Mucosa of rectum (tissue), 2 donors: ENCODE results near the gene ADGRL4.
"Not testable (repeated sequence)": the region's sequence is repeated elsewhere in the genome, so short reads cannot be mapped to it uniquely, and the experiment has no call there.

Experiments
- H3K27ac ChIP-seq, 2 donors: one replicate each; pipeline ENCODE4 v1.7.0; 2013; ENCODE audit warnings: inconsistent platforms in 2 of 2, low read depth in 2 of 2, low read length in 2 of 2
- H3K27me3 ChIP-seq, 2 donors: one replicate each; pipeline ENCODE4 v1.7.0; 2013; ENCODE audit warnings: low read length in 2 of 2; ENCODE audit not compliant: control insufficient read depth in 2 of 2, insufficient read depth in 2 of 2
- H3K36me3 ChIP-seq, 2 donors: one replicate each; pipeline ENCODE4 v1.7.0; 2013; ENCODE audit warnings: low read length in 2 of 2; ENCODE audit not compliant: control insufficient read depth in 2 of 2, insufficient read depth in 2 of 2
- H3K4me1 ChIP-seq, 2 donors: one replicate each; pipeline ENCODE4 v1.7.0; 2013; ENCODE audit warnings: low read length in 2 of 2, mild to moderate bottlenecking in 1 of 2; ENCODE audit not compliant: control insufficient read depth in 2 of 2, insufficient read depth in 2 of 2
- H3K4me3 ChIP-seq, 2 donors: one replicate each; pipeline ENCODE4 v1.7.0; 2013; ENCODE audit warnings: low read length in 2 of 2
- H3K9ac ChIP-seq, 2 donors: one replicate each; pipeline ENCODE4 v1.7.0; 2013; ENCODE audit warnings: low read length in 2 of 2, low read depth in 1 of 2, mild to moderate bottlenecking in 1 of 2
- H3K9me3 ChIP-seq, 2 donors: one replicate each; pipeline ENCODE4 v1.7.0; 2013; ENCODE audit warnings: low read length in 2 of 2; ENCODE audit not compliant: control insufficient read depth in 2 of 2
- donor health status: healthy.
- donor health status: Normal muscosa, but diverticular disease.

Gene ADGRL4

DNA sequence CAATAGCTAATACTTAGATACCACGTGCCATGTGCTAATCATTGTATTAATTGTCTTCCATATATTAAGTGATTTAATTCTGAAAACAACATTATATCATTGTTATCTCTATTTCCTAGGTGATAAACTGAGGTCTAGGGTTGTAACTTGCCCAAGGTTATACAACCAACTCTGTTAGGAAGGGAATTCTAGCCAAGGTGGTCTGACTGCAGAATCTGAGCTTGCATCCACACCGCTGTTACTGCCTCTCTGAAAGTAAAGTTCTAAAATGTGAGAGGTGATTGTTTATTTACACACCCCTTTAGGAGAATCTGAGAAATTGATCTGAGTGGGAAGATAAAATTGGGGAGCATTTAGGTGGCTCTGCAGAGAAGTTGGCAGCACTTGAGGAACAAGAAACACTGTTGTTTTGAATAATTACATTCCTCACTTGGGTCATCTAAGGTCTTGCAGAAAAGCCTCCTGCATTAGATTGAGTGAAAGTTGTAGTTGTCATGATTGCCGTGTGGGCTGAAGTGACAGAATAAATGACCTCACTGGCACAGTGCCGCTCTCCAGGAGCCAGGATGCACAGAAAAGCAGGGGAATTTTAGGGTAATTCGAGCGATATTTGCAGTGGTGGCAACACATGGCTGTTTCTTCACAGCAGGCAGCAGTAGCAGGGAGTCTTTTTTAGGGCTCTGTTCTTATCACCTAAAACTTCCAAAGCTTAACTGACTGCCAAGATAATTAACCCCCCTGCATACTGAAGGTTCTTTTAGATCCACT lies 121.7 kb downstream of the ADGRL4 start:
- H3K36me3 ChIP-seq = no peaks in the 10 kb centered on the region
- no peak overlapping the region for H3K27ac ChIP-seq
- H3K9ac ChIP-seq = no peak overlapping the region

DNA sequence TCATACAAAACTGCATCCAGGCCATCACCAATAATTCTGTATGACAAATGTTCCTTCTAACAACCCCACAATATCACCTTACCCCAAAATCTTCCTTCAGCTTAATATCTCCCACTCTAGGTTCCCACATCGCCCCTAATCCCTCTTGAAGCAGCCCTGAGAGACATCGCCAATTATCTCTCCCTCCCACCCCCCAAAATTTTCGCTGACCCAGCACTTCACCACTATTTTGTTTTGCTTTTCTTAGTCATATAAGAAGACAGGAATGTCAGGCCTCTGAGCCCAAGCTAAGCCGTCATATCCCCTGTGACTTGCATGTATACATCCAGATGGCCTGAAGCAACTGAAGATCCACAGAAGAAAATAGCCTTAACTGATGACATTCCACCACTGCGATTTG lies 126.3 kb downstream of the ADGRL4 start:
- Histone ChIP-seq H3K4me3 (no peak overlapping the region), H3K9me3 (no peaks in the 10 kb centered on the region), H3K36me3 (no peaks in the 10 kb centered on the region), H3K4me1 (no peaks in the 10 kb centered on the region), H3K27me3 (no peaks in the 10 kb centered on the region), H3K9ac (no peak overlapping the region), H3K27ac (no peak overlapping the region)

More for the DNA sequence above, 121.7 kb downstream of the ADGRL4 start:
- no peaks in the 10 kb centered on the region for H3K27me3 ChIP-seq
- H3K4me1 ChIP-seq = no peaks in the 10 kb centered on the region
- H3K4me3 ChIP-seq = no peak overlapping the region
- no peaks in the 10 kb centered on the region for H3K9me3 ChIP-seq

DNA sequence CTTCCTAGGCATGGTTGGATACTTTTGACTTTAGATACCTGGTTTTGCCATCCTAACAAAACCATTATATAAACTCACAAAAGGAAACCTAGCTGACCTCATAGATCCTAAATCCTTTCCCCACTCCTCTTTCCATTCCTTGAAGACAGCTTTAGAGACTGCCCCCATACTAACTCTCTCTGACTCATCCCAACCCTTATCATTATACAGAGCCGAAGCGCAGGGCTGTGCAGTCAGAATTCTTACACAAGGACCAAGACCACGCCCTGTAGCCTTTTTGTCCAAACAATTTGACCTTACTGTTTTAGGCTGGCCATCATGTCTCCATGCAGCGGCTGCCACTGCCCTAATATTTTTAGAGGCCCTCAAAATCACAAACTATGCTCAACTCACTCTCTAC lies 130.5 kb downstream of the ADGRL4 start:
- not testable (repeated sequence) for H3K4me3 ChIP-seq, H3K9me3 ChIP-seq, H3K27me3 ChIP-seq

DNA sequence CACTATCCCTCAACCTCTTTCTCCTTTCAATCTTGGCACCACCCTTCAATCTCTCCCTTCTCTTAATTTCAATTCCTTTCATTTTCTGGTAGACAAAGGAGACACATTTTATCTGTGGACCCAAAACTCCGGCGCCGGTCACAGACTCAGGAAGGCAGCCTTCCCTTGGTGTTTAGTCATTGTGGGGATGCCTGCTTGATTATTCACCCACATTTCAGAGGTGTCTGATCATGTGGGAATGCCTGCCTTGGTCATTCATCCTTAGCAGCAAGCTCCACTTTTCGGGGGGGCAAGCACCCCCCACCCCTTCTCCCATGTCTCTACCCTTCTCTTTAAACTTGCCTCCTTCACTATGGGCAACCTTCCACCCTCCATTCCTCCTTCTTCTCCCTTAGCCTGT lies 133.7 kb downstream of the ADGRL4 start:
- not testable (repeated sequence) for H3K36me3 ChIP-seq, H3K27me3 ChIP-seq, H3K9ac ChIP-seq, H3K9me3 ChIP-seq, H3K4me3 ChIP-seq, H3K4me1 ChIP-seq, H3K27ac ChIP-seq

More for the DNA sequence above, 130.5 kb downstream of the ADGRL4 start:
- not testable (repeated sequence) for H3K9ac ChIP-seq, H3K27ac ChIP-seq, H3K4me1 ChIP-seq, H3K36me3 ChIP-seq

DNA sequence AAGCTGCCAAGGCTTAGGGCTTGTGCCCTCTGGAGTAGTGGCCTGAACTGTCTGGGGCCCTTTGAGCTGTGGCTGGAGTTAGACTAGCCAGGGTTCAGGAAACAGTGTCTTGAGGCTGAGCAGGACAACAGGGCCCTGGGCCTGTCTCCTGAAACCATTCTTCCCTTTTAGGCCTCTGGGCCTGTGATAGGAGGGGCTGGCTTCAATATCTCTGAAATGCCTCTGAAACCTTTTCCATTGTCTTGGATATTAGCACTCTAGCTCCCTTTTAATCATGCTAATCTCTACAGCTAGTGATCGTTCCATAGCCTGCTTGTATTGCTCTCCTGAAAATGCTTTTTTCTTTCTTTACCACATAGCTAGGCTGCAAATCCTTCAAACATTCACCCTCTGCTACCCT lies 135.3 kb downstream of the ADGRL4 start:
- Histone ChIP-seq H3K27ac (no peak overlapping the region), H3K4me1 (no peaks in the 10 kb centered on the region), H3K36me3 (no peaks in the 10 kb centered on the region), H3K9me3 (no peaks in the 10 kb centered on the region), H3K9ac (no peak overlapping the region), H3K4me3 (no peak overlapping the region), H3K27me3 (no peaks in the 10 kb centered on the region)

DNA sequence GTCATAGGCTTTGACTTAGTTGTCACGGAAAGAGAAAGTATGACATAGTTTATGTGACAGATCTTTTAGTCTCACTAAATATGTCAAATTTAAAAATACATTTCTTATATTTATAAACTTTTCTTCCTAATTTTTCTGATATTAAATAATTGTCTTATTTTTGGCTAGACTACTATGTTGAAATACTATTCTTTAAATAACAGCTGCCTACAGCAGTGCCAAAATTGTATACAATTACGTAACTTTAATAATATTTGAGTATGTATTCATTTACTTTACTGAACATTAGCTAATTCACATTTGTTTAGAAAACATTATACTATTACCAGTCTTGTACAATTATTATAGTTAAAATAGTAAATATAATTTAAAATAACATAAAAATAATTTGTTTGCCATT lies 137.4 kb downstream of the ADGRL4 start:
- H3K4me1 ChIP-seq = no peaks in the 10 kb centered on the region
- H3K36me3 ChIP-seq = no peaks in the 10 kb centered on the region
- H3K4me3 ChIP-seq = no peak overlapping the region
- no peaks in the 10 kb centered on the region for H3K27me3 ChIP-seq
- H3K9me3 ChIP-seq = no peaks in the 10 kb centered on the region
- H3K27ac ChIP-seq = no peak overlapping the region
- H3K9ac ChIP-seq = no peak overlapping the region

DNA sequence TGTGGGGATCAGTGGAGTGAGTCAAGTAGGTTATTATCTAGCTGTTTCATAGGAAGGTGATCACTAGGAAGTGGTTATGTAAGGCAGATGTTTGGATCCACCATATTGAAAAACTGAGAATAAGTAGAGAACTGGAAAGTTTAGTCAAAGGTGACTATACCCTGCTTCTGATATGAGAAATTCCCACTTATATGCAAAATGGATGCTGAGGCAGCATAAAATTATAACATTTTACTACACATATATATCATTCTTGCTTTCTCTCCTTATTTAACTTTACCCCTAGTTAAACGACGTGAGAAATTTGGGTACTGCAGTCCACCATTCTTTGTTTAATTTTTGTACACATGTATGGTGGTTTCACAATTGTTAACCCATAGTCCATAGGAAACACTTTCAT lies 142.4 kb downstream of the ADGRL4 start:
- Histone ChIP-seq H3K36me3 (no peaks in the 10 kb centered on the region), H3K9ac (no peak overlapping the region), H3K4me1 (no peaks in the 10 kb centered on the region), H3K9me3 (no peaks in the 10 kb centered on the region), H3K4me3 (no peak overlapping the region), H3K27ac (no peak overlapping the region), H3K27me3 (no peaks in the 10 kb centered on the region)

DNA sequence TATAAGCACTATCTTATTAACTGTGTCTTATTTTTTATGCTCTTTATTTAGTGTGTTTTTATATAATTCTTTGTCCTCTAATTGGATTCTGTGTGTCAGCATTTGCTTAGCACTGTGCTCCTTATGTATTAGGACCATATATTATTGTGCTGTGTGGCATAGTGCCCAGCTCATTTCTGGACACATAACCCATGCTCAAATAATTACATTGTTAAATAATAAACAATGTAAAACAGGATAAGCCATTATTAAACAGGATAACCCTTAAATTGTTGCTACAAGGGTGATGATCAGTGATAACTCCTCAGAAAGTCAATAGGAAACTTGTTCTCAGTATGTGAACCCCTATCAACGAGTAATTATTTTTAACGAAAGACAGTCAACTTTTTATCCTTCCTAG lies 150.4 kb downstream of the ADGRL4 start:
- no peak overlapping the region for H3K27ac ChIP-seq
- no peaks in the 10 kb centered on the region for H3K9me3 ChIP-seq

DNA sequence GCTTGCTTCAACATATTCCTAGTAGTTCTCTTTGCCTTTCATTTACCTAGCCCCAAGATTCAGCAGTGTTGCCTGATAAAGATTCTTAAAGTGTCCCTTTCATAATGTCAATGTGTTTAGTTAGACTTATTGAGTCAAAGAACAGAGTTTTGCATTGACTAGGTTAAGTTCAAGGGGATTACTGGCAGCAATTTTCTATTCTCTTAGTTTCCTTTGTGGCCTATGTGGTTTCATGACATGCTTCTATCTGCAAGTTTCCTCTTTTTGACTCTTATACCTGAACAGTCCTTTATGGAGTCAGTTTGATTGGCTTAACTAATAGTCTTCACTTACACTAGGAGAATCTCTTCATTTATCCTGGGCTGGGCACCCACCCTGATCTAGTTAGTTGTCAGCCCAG lies 151.3 kb downstream of the ADGRL4 start:
- H3K9ac ChIP-seq = no peak overlapping the region
- H3K36me3 ChIP-seq = no peaks in the 10 kb centered on the region
- H3K27ac ChIP-seq = no peak overlapping the region
- no peaks in the 10 kb centered on the region for H3K4me1 ChIP-seq
- no peaks in the 10 kb centered on the region for H3K9me3 ChIP-seq
- H3K4me3 ChIP-seq = no peak overlapping the region
- H3K27me3 ChIP-seq = no peaks in the 10 kb centered on the region

More for the DNA sequence above, 150.4 kb downstream of the ADGRL4 start:
- H3K4me3 ChIP-seq = no peak overlapping the region
- no peak overlapping the region for H3K9ac ChIP-seq
- H3K27me3 ChIP-seq = no peaks in the 10 kb centered on the region
- H3K36me3 ChIP-seq = no peaks in the 10 kb centered on the region
- no peaks in the 10 kb centered on the region for H3K4me1 ChIP-seq

DNA sequence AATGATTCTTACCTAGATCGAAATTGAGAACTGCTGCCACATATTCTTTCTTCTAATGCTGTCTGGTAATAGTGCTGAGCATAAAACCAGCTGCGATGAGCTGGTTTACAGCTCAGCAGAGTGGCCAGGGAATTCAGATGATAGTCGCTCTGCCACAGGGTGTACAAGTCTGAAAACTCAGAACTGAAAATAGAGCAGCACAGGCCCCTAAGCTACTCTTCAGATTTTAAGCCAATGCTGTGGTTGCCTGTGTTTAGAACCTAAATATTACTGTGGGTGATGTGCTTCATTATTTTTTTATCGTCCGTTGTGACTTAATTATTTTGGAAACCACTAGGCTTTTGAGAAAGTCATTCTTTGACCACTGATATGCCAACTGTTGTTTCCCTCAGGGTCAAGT lies 152.0 kb downstream of the ADGRL4 start:
- Histone ChIP-seq H3K36me3 (no peaks in the 10 kb centered on the region), H3K4me3 (no peak overlapping the region), H3K27ac (no peak overlapping the region), H3K4me1 (no peaks in the 10 kb centered on the region), H3K27me3 (no peaks in the 10 kb centered on the region), H3K9me3 (no peaks in the 10 kb centered on the region), H3K9ac (no peak overlapping the region)

DNA sequence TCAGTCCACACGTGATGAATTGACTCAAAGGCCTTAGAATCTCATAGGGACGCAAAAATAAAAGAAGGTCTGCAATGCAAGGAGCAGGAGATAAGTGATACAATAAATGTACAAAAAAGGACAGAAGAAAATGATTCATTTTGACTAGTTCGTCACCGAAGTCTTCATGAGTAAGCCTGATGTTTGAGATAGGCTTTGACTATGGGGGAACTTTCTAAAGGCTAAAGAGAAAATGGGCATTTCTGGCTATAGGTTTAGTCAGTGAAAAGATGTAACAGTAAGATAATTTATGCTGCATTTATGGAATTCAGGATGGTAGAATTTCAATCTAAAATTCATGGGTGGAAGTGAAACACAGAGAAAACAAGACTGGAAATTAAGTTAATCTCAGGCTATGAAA lies 163.0 kb downstream of the ADGRL4 start:
- Histone ChIP-seq H3K4me1 (no peaks in the 10 kb centered on the region), H3K36me3 (no peaks in the 10 kb centered on the region), H3K9me3 (no peaks in the 10 kb centered on the region), H3K27ac (no peak overlapping the region), H3K4me3 (no peak overlapping the region), H3K27me3 (no peaks in the 10 kb centered on the region), H3K9ac (no peak overlapping the region)
